HG03139 (cell line): Measurements from ENCODE around the gene ZNF486.
"Not testable (repeated sequence)": the region's sequence is repeated elsewhere in the genome, so short reads cannot be mapped to it uniquely, and the experiment has no call there.

Experiments used
- ATAC-seq: cut with Tn5 transposase; IDR thresholded peaks from one replicate; pipeline ENCODE4 v1.9.1; 2021; ENCODE audit not compliant: unreplicated experiment

The ZNF486 gene

GRCh38 chr19:20221605-20222004, 54.6 kb downstream of the ZNF486 start:
- ATAC-seq = not testable (repeated sequence)

GRCh38 chr19:20233105-20233504, 66.1 kb downstream of the ZNF486 start:
- no peak for ATAC-seq

DNA sequence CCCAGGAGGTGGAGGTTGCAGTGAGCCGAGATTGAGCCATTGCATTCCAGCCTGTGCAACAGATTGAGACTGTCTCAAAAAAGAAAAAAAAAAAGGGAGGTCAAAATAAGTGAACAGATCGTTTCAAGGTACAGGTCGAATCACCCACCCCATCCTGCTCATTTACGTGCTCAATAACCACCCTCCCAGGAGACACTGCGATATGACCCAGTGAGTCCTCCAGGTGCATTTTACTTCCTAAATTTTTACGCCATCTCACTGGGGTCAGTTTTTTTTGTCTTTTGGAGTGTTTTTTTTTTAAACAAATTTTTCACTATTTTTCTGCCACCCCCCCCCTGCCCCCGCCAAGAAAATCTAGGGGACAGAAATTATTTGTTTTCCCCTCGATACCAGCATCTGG, 68.1 kb downstream of the ZNF486 start:
- ATAC-seq = no peak

GRCh38 chr19:20237773-20238623, 71.0 kb downstream of the ZNF486 start:
- ATAC-seq = peak; percentile 86

- ATAC-seq = no peak
These were observed 76.6 kb downstream of the ZNF486 start for GRCh38 chr19:20243629-20244028.

DNA sequence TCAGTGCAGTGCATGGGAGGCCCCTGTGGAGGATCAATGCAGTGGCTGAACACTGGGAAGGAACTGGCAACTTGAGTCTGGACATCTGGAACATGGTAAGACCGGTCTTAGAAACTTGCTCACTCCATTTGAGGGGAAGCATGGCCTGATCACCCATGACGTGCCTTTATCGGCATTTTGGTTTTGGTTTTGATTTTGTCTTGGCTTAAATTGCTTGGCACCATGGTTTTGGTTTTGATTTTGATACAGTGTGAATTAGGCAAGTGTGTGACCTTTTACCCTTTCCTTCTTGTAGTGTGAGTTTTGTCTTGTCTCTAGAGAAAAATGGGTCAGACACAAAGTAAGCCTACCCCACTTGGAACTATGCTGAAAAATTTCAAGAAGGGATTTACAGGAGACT, 77.3 kb downstream of the ZNF486 start:
- no peak for ATAC-seq

DNA sequence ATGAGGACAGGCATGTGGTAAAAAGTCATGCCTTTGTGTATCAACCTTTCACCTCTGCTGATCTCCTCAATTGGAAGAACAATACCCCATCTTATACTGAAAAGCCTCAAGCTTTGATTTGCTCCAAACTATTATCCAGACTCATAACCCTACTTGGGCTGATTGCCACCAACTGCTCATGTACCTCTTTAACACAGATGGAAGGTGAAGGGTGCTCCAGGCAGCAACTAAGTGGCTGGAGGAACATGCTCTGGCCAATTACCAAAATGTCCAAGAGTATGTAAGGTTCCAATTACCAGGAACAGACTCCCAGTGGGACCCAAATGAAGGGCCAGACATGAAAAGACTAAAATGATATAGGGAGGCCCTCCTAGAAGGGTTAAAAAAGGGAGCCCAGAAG, 78.3 kb downstream of the ZNF486 start:
- no peak for ATAC-seq

- ATAC-seq = no peak
These were observed 80.1 kb downstream of the ZNF486 start for GRCh38 chr19:20247016-20247683.

DNA sequence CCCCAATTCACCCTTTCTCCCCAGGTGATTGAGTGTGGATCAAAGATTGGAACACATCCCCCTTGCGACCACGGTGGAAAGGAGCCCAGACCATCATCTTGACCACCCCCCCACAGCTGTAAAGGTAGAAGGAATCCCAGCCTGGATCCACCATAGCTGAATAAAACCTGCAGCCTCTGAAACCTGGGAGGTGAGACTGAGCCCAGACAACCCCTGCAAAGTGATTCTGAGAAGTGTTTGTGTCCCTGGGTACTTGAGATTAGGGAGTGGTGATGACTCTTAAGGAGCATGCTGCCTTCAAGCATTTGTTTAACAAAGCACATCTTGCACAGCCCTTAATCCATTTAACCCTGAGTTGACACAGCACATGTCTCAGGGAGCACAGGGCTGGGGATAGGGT, 81.2 kb downstream of the ZNF486 start:
- ATAC-seq = not testable (repeated sequence)
